Smooth muscle cell (in vitro differentiated cells): Measurements from ENCODE around the gene HID1. TPM values are rescaled to one million over a fixed set of nuclear protein-coding genes. Genes with fewer than 3 reads are reported as not detected.

ENCODE experiments used
- DNase-seq: peaks from one replicate; lab custom pipeline; 2025; ENCODE audit not compliant: unreplicated experiment; lab: John Stamatoyannopoulos, UW
- H2AFZ ChIP-seq: fragments of 200-600 bp; sonication (generic); 2 replicates; pipeline ENCODE4 v1.6.0; 2016; ENCODE audit warnings: antibody characterized with exemption, low read depth, mild to moderate bottlenecking
- H3F3A ChIP-seq: fragments of 200-600 bp; sonication (generic); 2 replicates; pipeline ENCODE4 v1.6.0; 2017; ENCODE audit warnings: antibody characterized with exemption, low read depth
- H3K27ac ChIP-seq: fragments of 200-600 bp; sonication (generic); 2 replicates; pipeline ENCODE4 v1.5.1; 2016; ENCODE audit warnings: low read depth, mild to moderate bottlenecking
- H3K27me3 ChIP-seq: fragments of 200-600 bp; sonication (generic); 2 replicates; pipeline ENCODE4 v1.6.1; 2016; ENCODE audit warnings: low read depth, mild to moderate bottlenecking
- H3K36me3 ChIP-seq: fragments of 200-600 bp; sonication (generic); 2 replicates; pipeline ENCODE4 v1.5.1; 2016; ENCODE audit warnings: low read depth
- H3K4me1 ChIP-seq: fragments of 200-600 bp; sonication (generic); 2 replicates; pipeline ENCODE4 v1.5.1; 2016; ENCODE audit warnings: low read depth
- H3K4me2 ChIP-seq: fragments of 200-600 bp; sonication (generic); 2 replicates; pipeline ENCODE4 v1.6.0; 2016; ENCODE audit warnings: mild to moderate bottlenecking
- H3K4me3 ChIP-seq: fragments of 200-600 bp; sonication (generic); 2 replicates; pipeline ENCODE4 v1.5.1; 2016; ENCODE audit warnings: mild to moderate bottlenecking
- H3K79me2 ChIP-seq: fragments of 200-600 bp; sonication (generic); 2 replicates; pipeline ENCODE4 v1.6.0; 2016; ENCODE audit warnings: low read depth, mild to moderate bottlenecking
- H3K9ac ChIP-seq: fragments of 200-600 bp; sonication (generic); 2 replicates; pipeline ENCODE4 v1.6.0; 2016; ENCODE audit warnings: low read depth
- H3K9me3 ChIP-seq: fragments of 200-600 bp; sonication (generic); replicated peaks from 2 replicates; pipeline ENCODE4 v1.5.1; 2016; ENCODE audit warnings: low read depth
- H4K20me1 ChIP-seq: fragments of 200-600 bp; sonication (generic); 2 replicates; pipeline ENCODE4 v1.6.0; 2016; ENCODE audit warnings: low read depth
- CTCF ChIP-seq: fragments of 200-600 bp; sonication (generic); IDR thresholded peaks from 2 replicates; pipeline ENCODE4 v1.5.1; 2017; ENCODE audit warnings: borderline replicate concordance, mild to moderate bottlenecking, antibody characterized with exemption; ENCODE audit not compliant: insufficient read depth, poor library complexity, severe bottlenecking
- WGBS: methylation state at CpG from one replicate; pipeline ENCODE4 v1.1.7; 2016; ENCODE audit warnings: low lambda C conversion rate; 5-methylcytosine and 5-hydroxymethylcytosine counted together
- polyA plus RNA-seq: library from polyadenylated mRNA; unstranded; fragments of >200 nt; fragmentation: Nextera tagmentation; extraction: Ambion mirVana; gene quantifications from 2 replicates; pipeline ENCODE4 v1.2.1, GENCODE V29; 2016
- total RNA-seq: library from RNA; depleted of rRNA; stranded (reverse); fragments of >200 nt; gene quantifications from 2 replicates; pipeline ENCODE4 v1.2.3, GENCODE V29; 2014

The HID1 gene
- total and polyA plus RNA-seq, 2 experiments from 2014 or later, result 3.3 to 8.8 TPM

- H3K27ac ChIP-seq, result no peak overlapping the region
- H3K4me2 ChIP-seq, result no peak overlapping the region
- 84% methylated on average over 7 of the region's 7 CpGs for WGBS
These were observed 67.7 kb downstream of the HID1 start for GRCh38 chr17:74904687-74905409.

GRCh38 chr17:74903671-74904070 is 68.9 kb downstream of the HID1 start:
- Histone ChIP-seq H3K4me1 (no peaks in the 10 kb centered on the region), H3K9me3 (no peaks in the 10 kb centered on the region), H3K9ac (no peak overlapping the region), H2AFZ (no peak overlapping the region), H3K79me2 (no peaks in the 10 kb centered on the region), H3K36me3 (no peaks in the 10 kb centered on the region), H3K4me3 (no peak overlapping the region), H3F3A (no peaks in the 10 kb centered on the region), H3K4me2 (no peak overlapping the region), H3K27me3 (no peaks in the 10 kb centered on the region), H3K27ac (no peak overlapping the region), H4K20me1 (no peaks in the 10 kb centered on the region)
- no peak for TF ChIP-seq CTCF
- WGBS, result 88% methylated on average over 6 of the region's 6 CpGs
- DNase-seq, result no peak

More at GRCh38 chr17:74904687-74905409, 67.7 kb downstream of the HID1 start:
- Histone ChIP-seq H3K36me3 (no peaks in the 10 kb centered on the region), H3K9me3 (no peaks in the 10 kb centered on the region), H3F3A (no peaks in the 10 kb centered on the region), H4K20me1 (no peaks in the 10 kb centered on the region), H3K4me3 (no peak overlapping the region), H3K4me1 (no peaks in the 10 kb centered on the region), H3K9ac (no peak overlapping the region), H3K79me2 (no peaks in the 10 kb centered on the region), H3K27me3 (no peaks in the 10 kb centered on the region), H2AFZ (no peak overlapping the region)
- DNase-seq, result no peak
- TF ChIP-seq CTCF, result no peak

- DNase-seq, result no peak
These were observed 69.5 kb downstream of the HID1 start for GRCh38 chr17:74903034-74903433.

More at GRCh38 chr17:74903034-74903433, 69.5 kb downstream of the HID1 start:
- H3K79me2 ChIP-seq, result no peaks in the 10 kb centered on the region
- no peaks in the 10 kb centered on the region for H3K9me3 ChIP-seq
- H4K20me1 ChIP-seq, result no peaks in the 10 kb centered on the region
- WGBS, result 96% methylated on average over 9 of the region's 9 CpGs
- no peak overlapping the region for H3K4me3 ChIP-seq
- H3K27ac ChIP-seq, result no peak overlapping the region
- TF ChIP-seq CTCF, result no peak
- no peaks in the 10 kb centered on the region for H3K36me3 ChIP-seq
- H3K4me1 ChIP-seq, result no peaks in the 10 kb centered on the region
- H3K9ac ChIP-seq, result no peak overlapping the region
- no peak overlapping the region for H3K4me2 ChIP-seq
- H3K27me3 ChIP-seq, result no peaks in the 10 kb centered on the region
- no peak overlapping the region for H2AFZ ChIP-seq
- H3F3A ChIP-seq, result no peaks in the 10 kb centered on the region
